ENCODE data around the gene COG4.

Gene COG4

DNA sequence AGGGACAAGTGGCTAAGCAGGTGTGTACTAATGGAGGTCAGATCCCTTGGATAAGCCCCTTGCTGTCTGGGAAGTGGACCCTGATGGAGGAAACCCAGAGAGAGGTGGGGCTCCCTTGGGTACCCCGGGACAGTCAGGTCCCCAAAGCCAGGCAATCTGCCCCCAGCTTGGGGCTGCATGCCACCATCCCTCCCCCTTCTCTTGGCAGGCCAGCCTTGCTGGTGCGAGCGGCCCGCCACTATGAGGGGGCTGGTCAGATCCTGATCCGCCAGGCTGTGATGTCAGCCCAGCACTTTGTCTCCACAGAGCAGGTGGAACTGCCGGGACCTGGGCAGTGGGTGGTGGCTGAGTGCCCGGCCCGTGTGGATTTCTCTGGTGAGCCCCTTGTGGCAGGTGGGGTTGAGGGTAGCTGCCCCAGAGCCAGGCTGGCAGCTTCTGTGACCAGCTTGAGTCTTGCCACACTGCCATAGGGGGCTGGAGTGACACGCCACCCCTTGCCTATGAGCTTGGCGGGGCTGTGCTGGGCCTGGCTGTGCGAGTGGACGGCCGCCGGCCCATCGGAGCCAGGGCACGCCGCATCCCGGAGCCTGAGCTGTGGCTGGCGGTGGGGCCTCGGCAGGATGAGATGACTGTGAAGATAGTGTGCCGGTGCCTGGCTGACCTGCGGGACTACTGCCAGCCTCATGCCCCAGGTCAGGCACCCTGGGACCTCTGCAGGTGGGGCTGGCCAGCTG lies 48.9 kb downstream of the COG4 start:
- TF ChIP-seq, protein P1, sequence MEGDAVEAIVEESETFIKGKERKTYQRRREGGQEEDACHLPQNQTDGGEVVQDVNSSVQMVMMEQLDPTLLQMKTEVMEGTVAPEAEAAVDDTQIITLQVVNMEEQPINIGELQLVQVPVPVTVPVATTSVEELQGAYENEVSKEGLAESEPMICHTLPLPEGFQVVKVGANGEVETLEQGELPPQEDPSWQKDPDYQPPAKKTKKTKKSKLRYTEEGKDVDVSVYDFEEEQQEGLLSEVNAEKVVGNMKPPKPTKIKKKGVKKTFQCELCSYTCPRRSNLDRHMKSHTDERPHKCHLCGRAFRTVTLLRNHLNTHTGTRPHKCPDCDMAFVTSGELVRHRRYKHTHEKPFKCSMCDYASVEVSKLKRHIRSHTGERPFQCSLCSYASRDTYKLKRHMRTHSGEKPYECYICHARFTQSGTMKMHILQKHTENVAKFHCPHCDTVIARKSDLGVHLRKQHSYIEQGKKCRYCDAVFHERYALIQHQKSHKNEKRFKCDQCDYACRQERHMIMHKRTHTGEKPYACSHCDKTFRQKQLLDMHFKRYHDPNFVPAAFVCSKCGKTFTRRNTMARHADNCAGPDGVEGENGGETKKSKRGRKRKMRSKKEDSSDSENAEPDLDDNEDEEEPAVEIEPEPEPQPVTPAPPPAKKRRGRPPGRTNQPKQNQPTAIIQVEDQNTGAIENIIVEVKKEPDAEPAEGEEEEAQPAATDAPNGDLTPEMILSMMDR (conservative IDR thresholded peaks at IDR 0.05; ENCODE audit: low read depth, low read length), result no peak
- DNase-seq (ENCODE audit: low read depth), result no peak
- no peak overlapping the region for H3K4me3 ChIP-seq (ENCODE audit: low read length)

DNA sequence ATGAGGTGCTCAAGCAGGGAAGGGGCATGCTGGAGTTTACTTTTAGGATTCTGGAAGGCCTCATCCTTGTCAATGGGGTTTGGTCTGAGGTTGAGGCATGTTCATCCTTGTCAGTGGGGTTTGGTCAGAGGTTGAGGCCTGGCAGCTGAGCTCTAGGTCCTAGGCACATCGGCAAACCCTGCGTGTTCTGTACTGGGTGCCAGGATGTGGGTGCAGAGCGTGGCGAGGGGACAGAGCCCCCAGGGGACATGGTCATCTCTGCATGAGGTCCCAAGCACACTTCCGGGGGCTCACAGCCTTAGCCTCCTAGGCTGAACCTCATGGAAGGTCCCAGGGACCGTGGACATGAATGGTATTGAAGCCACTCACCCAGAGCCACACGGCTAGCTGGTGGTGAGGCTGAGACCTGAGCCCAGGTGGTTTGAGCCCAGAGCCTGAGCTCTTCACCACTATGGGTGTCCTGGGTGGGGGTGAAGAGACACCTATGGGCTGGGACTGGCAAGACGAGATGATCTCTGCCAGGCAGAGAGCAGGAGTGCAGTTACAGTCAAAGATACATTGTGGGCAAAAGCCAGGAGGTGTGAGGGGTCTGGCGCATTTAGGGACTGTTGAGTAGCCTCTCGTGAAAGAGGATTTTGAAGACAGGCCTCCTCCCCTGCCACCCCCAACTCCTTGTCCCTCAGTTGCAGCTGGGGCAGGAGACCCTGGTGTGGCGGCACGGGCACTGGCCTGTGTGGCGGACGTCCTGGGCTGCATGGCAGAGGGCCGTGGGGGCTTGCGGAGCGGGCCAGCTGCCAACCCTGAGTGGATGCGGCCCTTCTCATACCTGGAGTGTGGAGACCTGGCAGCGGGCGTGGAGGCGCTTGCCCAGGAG lies 49.7 kb downstream of the COG4 start:
- no peak overlapping the region for H3K4me3 ChIP-seq (ENCODE audit: low read length)
- DNase-seq (ENCODE audit: low read depth), result no peak
- TF ChIP-seq, protein P1 (conservative IDR thresholded peaks at IDR 0.05; ENCODE audit: low read depth, low read length), result no peak

DNA sequence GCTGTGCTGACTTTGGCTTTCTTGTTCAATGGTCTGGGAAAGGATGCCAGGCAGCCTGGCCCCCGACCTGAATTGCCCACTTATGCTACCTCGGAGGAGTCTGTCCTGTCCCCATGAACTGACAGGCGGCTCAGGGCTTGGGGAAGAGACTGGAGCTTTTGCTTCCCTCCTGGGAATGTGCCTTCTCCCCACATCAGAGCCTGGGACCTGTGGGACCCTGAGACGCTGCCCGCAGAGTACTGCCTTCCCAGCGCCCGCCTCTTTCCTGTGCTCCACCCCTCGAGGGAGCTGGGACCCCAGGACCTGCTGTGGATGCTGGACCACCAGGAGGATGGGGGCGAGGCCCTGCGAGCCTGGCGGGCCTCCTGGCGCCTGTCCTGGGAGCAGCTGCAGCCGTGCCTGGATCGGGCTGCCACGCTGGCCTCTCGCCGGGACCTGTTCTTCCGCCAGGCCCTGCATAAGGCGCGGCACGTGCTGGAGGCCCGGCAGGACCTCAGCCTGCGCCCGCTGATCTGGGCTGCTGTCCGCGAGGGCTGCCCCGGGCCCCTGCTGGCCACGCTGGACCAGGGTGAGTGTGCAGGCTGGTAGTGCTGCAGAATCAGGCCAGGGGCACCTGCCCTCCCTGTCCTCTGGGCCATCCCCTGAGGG lies 50.4 kb downstream of the COG4 start:
- TF ChIP-seq, protein P1 (conservative IDR thresholded peaks at IDR 0.05; ENCODE audit: low read depth, low read length), result no peak
- DNase-seq (ENCODE audit: low read depth), result no peak
- no peak overlapping the region for H3K4me3 ChIP-seq (ENCODE audit: low read length)

DNA sequence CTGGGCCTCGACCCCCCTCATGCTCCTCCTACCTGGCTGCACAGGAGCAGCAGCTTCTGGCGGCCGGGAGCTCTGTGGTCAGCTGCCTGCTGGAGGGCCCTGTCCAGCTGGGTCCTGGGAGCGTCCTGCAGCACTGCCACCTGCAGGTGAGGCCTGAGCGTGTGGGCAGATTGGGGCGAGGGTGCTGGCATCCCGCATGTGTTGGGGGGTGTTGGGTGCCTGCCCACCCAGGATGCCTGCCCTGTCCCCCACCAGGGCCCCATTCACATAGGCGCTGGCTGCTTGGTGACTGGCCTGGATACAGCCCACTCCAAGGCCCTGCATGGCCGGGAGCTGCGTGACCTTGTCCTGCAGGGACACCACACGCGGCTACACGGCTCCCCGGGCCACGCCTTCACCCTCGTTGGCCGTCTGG lies 52.4 kb downstream of the COG4 start:
- no peak for DNase-seq (ENCODE audit: low read depth)
- TF ChIP-seq, protein P1 (conservative IDR thresholded peaks at IDR 0.05; ENCODE audit: low read depth, low read length), result peak; percentile 64
- H3K4me3 ChIP-seq (ENCODE audit: low read length), result no peak overlapping the region

DNA sequence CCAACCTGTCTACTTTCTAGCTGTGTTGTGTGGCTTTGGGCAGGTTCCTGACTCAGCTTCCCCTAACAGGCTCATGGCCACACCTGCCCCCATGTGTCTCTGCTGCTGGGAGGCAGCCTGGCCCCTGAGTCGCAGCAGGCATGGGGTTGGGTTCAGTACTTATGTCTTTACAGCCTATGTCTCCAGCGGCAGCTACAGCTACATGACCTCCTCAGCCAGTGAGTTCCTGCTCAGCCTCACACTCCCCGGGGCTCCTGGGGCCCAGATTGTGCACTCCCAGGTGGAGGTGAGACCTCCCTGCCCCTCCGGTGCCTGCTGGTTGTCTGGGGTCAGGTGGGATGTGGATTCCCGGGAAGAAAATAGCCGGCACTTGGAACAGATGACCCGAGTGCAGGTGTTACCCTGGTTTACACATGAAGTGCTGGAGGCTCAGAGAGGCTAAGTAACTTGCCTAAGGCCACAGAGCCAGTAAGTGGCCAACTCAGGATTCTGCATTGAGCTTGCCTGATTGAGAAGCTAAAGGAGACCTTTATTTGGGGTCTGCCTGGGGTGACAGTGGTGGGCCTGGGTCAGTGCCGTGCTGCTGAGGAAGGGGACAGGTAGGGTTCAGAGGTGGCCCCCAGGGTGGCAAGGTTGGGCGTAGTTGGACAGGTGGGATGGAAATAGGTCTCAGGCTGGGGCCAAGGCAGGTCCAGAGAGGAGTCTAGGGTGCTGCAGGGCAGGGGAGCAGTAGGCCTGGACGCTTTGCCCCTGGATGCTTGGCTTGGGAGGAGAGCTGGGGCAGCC lies 53.0 kb downstream of the COG4 start:
- no peak for DNase-seq (ENCODE audit: low read depth)
- no peak overlapping the region for H3K4me3 ChIP-seq (ENCODE audit: low read length)
- TF ChIP-seq, protein P1 (conservative IDR thresholded peaks at IDR 0.05; ENCODE audit: low read depth, low read length), result no peak

DNA sequence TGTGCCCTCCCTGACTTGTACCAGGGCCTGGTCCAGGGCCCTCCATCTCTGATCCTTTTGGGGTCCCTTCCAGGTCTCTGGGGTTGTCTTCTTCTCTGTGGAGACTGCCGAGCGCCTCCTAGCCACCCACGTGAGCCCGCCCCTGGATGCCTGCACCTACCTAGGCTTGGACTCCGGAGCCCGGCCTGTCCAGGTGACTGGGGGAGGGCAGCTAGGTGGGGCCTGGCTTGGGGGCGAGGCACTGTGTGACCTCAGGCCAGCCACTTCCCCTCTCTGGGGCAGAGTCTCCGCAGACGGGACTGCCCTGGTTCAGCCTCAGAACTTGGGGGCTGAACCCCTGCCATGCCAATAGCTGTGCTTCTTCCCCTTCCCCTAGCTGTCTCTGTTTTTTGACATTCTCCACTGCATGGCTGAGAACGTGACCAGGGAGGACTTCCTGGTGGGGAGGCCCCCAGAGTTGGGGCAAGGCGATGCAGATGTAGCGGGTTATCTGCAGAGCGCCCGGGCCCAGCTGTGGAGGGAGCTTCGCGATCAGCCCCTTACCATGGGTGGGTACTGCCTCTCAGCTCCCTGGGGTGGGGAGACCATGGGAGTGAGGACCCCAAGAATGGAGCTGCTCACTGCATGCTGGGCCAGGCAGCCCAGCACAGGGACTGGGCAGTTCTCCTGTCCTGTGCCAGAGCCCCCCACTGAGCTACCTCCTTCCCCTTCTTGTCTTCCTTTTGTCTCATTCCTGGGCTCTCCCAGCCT lies 54.4 kb downstream of the COG4 start:
- TF ChIP-seq, protein P1 (conservative IDR thresholded peaks at IDR 0.05; ENCODE audit: low read depth, low read length), result no peak
- no peak for DNase-seq (ENCODE audit: low read depth)
- no peak overlapping the region for H3K4me3 ChIP-seq (ENCODE audit: low read length)

All from retinal pigment epithelial cell (primary cell).